ENCODE results near the gene SORCS3.

SORCS3 gene

DNA sequence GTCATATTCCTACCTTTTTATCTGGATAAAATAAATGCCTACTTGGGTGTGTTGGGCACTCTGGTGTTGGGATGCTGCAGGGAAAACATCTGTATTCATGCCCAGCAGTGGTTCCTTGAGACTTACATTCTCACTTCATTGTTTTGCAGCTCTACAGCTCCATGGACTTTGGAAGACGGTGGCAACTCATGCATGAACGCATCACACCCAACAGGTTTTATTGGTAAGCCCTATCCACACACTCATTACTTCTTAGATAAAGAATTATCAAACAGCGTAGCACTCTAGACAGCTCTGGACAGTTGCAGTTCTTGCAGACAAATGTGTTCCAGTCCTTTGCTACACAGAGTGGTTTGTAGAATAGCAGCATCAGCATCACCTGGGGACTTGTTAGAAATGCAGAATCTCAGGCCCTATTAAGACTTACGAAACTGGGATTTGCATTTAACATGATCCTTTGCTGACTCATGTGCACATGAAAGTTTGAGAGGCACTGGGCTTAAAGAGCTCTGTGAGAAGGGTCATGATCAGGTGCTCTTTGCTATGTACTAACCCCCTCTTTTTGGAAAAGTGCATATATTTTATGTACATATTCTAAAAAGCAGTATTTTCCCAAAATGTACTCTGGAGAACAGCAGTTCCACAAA is 401.9 kb downstream of the SORCS3 start:
- DNase-seq (ENCODE audit: low spot score in 2 of 2) (no peak), ATAC-seq (no peak)
- Mint-ChIP-seq H3K4me3 (no peak overlapping the region), H3K9me3 (peaks cover 9% of the 10 kb centered on the region), H3K36me3 (no peaks in the 10 kb centered on the region), H3K27ac (no peak overlapping the region), H3K4me1 (no peaks in the 10 kb centered on the region)

DNA sequence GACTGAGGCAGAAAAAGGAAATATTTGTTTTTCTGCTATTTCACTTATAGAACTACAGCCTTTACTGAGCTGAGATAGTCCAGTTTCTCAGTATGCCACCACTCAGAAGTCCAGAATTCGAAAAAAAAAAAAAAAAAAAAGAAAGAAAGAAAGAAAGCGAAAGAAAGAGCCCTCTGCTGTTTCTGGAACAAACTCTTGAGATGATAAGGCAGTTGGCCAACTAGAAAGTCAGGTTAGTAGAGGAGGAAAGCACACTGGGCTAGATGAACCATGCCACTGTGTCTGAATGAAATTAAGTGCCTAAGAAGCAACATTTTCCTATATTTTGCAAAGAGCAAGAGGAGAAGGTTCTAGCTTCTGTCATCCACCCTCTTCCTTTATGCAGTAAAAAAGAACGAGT is 403.8 kb downstream of the SORCS3 start:
- H3K9me3 Mint-ChIP-seq = peaks cover 13% of the 10 kb centered on the region
- H3K27ac Mint-ChIP-seq = no peak overlapping the region
- ATAC-seq (no peak), DNase-seq (ENCODE audit: low spot score in 2 of 2) (no peak)
- H3K4me1 Mint-ChIP-seq = no peaks in the 10 kb centered on the region
- no peak overlapping the region for H3K4me3 Mint-ChIP-seq
- no peaks in the 10 kb centered on the region for H3K36me3 Mint-ChIP-seq

DNA sequence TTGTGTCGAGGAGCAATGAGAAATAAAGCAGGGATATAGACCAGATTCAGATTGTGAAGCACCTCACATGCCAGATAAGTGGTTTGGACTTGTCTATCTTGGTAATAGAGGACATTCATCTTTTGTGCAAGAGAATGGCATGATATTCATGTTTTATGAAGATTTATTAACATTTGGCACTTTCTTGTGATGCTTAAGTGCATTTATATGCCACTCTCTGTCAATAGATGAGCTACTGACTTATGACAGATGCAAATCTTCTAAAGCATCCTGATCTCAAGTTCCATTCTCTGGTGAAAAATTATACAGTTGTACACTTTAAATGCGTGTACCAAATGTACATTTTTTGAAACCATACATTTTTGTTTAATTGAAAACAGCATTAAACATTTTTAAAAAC is 415.3 kb downstream of the SORCS3 start:
- H3K4me3 Mint-ChIP-seq = no peak overlapping the region
- DNase-seq (ENCODE audit: low spot score in 2 of 2) (no peak), ATAC-seq (no peak)
- H3K27ac Mint-ChIP-seq = no peak overlapping the region
- no peaks in the 10 kb centered on the region for H3K4me1 Mint-ChIP-seq
- H3K36me3 Mint-ChIP-seq = no peaks in the 10 kb centered on the region
- peaks cover 12% of the 10 kb centered on the region for H3K9me3 Mint-ChIP-seq

DNA sequence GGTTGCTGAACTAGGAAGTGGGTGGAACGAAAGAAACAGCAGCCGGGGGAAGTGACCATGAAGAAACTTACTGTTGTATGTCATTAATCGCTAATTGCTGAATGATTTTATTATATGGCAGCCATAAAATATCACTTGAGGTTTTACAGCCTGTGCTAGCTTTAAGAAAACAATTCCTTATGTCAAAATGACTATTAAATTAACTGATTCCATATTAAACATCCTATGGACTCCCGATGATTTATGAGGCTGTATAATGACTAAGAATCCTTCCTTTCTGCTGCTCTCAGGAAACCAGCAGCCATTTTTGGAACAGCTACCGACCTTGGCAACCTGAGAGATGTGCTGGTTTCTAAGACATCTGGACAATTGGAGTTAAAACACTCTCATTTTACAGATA is 421.9 kb downstream of the SORCS3 start:
- no peaks in the 10 kb centered on the region for H3K36me3 Mint-ChIP-seq
- H3K4me1 Mint-ChIP-seq = no peaks in the 10 kb centered on the region
- DNase-seq (ENCODE audit: low spot score in 2 of 2) = no peak
- no peak for ATAC-seq
- no peak overlapping the region for H3K27ac Mint-ChIP-seq
- peaks cover 8% of the 10 kb centered on the region for H3K9me3 Mint-ChIP-seq
- no peak overlapping the region for H3K4me3 Mint-ChIP-seq

DNA sequence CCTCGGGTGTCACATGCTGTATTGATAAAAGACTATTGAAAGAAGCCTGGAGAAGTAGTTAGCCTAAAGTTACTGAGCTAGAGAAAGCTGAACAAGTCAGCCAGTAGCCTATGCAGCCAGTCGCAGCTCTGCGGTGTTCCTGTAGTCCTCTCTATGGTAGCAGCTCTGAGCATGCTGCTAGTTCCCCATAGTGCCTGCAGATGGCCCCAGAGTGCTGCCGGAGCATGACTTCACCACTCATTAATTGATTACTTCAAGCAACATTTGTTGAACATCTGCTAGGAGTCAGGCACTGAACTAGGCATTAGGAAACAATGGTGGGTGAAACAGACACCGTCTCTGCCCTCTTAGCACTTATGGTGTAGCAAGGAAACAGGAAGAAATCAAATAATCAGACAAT is 422.7 kb downstream of the SORCS3 start:
- ATAC-seq (no peak), DNase-seq (ENCODE audit: low spot score in 2 of 2) (no peak)
- Mint-ChIP-seq H3K9me3 (peaks cover 8% of the 10 kb centered on the region), H3K27ac (no peak overlapping the region), H3K4me3 (no peak overlapping the region), H3K36me3 (no peaks in the 10 kb centered on the region), H3K4me1 (no peaks in the 10 kb centered on the region)

DNA sequence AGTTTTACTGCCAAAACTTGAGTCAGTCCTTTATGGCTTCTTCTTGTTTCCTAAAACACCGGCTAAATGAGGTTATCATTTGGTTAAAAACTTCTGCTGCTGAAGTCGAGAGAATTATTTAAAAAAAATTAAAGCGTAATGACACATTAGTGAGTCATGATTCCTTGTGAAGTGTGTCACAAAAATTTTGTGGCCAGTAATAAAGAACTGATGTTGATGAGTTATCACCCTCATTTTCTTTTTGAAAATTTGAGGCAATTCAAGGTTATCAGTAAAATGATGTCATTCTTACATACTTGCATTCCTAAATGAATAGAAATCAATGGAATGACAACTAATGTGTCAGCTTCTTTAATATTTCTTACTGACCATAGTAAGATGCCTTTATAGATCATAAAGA is 427.4 kb downstream of the SORCS3 start:
- H3K36me3 Mint-ChIP-seq = no peaks in the 10 kb centered on the region
- no peak for DNase-seq (ENCODE audit: low spot score in 2 of 2)

DNA sequence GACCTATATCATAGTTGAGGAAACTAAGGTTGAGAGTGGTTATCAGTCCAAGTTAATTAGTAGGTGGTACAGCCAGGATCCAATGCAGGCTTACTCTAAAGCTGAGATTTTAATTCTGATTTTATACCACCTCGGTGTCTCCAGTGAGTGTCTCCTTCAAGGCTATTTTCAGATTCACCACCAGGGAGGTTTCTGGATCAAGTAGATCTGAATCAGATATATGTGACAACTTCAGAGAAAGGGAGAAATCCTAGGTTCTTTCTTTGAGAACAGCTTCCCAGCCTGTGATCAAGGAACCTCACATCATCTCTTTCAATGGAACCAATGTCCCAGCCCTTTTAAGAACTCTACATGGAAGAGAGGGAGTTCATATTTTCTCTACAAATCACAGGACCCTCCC is 429.2 kb downstream of the SORCS3 start:
- H3K9me3 Mint-ChIP-seq = peaks cover 9% of the 10 kb centered on the region
- H3K4me1 Mint-ChIP-seq = no peaks in the 10 kb centered on the region
- no peaks in the 10 kb centered on the region for H3K36me3 Mint-ChIP-seq
- ATAC-seq (no peak), DNase-seq (ENCODE audit: low spot score in 2 of 2) (no peak)
- H3K4me3 Mint-ChIP-seq = no peak overlapping the region
- H3K27ac Mint-ChIP-seq = no peak overlapping the region

More for the DNA sequence above, 427.4 kb downstream of the SORCS3 start:
- ATAC-seq = no peak
- Mint-ChIP-seq H3K9me3 (peaks cover 10% of the 10 kb centered on the region), H3K4me3 (no peak overlapping the region), H3K4me1 (no peaks in the 10 kb centered on the region), H3K27ac (no peak overlapping the region)

DNA sequence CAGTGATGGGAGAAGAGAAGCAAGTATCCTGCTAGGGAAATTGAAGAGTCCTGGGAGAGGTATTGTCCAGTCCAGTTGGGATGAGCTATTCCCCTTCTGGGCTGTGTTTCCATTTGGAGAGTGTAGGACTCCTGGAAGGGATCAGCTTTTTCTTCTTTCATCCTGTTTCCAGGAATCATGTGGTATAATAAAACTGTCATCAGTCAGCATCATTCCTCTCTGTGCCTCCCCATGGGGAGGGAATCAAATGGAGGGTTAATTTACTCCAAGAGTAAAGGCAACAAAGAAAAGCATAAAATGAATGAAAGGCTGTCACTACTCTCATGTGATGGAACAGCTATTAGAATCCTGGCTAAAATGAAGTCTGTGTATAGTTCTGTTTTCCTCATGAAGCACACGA is 429.9 kb downstream of the SORCS3 start:
- Mint-ChIP-seq H3K36me3 (no peaks in the 10 kb centered on the region), H3K4me1 (no peaks in the 10 kb centered on the region), H3K9me3 (peaks cover 7% of the 10 kb centered on the region), H3K4me3 (no peak overlapping the region), H3K27ac (no peak overlapping the region)
- DNase-seq (ENCODE audit: low spot score in 2 of 2) (no peak), ATAC-seq (no peak)

DNA sequence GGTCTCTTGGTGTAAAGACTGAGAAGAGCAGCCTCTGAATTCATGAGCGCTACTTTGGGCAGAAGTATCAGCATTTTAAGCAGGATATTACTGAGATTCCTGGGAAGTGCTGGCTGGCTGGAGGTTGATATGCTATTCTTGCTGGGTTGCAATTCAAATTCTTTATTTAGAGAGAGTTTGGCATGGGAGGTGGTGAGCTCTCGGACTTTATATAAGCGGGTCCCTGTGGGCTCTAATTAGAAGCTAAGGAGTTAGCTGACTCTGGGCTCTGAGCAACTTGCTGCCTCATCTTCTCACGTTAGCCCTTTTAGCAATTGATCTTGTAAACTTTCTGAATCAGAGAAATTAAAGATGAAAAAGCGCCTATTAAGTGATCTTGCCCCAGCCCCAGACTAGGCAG is 430.9 kb downstream of the SORCS3 start:
- no peaks in the 10 kb centered on the region for H3K36me3 Mint-ChIP-seq
- H3K9me3 Mint-ChIP-seq = peaks cover 7% of the 10 kb centered on the region
- H3K4me1 Mint-ChIP-seq = no peaks in the 10 kb centered on the region
- H3K27ac Mint-ChIP-seq = no peak overlapping the region
- DNase-seq (ENCODE audit: low spot score in 2 of 2) = no peak
- no peak overlapping the region for H3K4me3 Mint-ChIP-seq
- ATAC-seq = no peak

DNA sequence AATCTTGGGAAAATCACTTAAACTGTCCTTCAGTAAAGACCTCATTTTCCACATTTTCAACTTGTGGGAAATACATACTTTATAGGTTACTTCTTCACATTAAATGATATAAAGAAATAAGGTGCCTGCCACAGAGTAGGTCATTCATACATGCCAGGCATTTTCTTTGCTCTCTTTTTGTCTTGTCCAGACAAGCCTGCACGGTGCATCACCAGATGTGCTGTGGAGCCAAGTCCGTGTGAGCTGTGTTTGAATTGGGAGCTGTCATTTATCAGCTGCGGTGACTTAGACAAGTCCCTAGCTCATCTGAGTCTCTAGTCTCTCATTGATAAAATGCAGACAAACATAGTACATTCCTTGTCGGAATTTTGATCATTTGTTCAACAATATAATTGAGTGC is 432.9 kb downstream of the SORCS3 start:
- Mint-ChIP-seq H3K9me3 (peaks cover 7% of the 10 kb centered on the region), H3K4me1 (no peaks in the 10 kb centered on the region), H3K4me3 (no peak overlapping the region), H3K27ac (no peak overlapping the region), H3K36me3 (no peaks in the 10 kb centered on the region)
- no peak for DNase-seq (ENCODE audit: low spot score in 2 of 2)
- no peak for ATAC-seq

DNA sequence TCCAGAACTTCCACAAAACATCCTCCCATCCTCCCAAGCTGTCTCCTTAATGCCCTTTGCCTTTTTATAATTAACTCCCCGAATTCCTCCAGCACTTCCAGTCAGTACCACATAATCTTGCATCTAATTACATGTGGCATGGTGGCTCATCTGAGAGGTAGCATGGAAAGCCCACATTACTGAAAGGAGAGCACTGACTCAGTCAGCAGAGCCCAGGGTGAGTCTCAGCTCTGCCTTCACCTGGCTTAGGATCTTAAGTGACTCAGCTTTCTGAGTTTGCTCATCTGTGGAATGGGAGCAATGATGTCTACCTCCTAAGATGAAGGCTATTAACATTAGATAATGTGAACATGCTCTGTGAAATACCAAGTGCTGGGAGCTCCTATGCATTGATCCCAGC is 433.9 kb downstream of the SORCS3 start:
- no peaks in the 10 kb centered on the region for H3K4me1 Mint-ChIP-seq
- no peaks in the 10 kb centered on the region for H3K36me3 Mint-ChIP-seq
- no peak for ATAC-seq

DNA sequence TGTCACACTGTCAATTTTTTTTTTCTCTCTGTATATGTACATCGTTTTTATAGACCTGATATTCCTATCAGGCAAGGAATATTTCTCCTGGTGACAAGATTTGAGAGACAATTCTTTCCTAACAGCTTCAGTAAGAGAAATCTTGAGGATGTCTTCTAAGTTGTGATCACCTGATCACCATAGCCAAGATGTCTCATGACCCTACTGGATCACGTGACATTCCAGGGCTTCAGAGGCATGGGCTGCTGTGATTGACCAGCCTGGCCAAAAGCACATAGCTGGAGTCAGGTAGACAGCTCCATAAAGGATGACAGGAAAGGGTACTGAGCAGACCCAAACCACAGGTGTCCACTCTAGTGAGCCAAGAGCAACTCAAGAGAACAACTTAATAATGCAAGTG is 444.9 kb downstream of the SORCS3 start:
- H3K4me3 Mint-ChIP-seq = no peak overlapping the region
- H3K9me3 Mint-ChIP-seq = peaks cover 3% of the 10 kb centered on the region
- no peaks in the 10 kb centered on the region for H3K4me1 Mint-ChIP-seq
- H3K27ac Mint-ChIP-seq = no peak overlapping the region
- H3K36me3 Mint-ChIP-seq = no peaks in the 10 kb centered on the region
- no peak for DNase-seq (ENCODE audit: low spot score in 2 of 2)
- no peak for ATAC-seq

More for the DNA sequence above, 433.9 kb downstream of the SORCS3 start:
- no peak overlapping the region for H3K27ac Mint-ChIP-seq
- H3K4me3 Mint-ChIP-seq = no peak overlapping the region
- DNase-seq (ENCODE audit: low spot score in 2 of 2) = no peak
- H3K9me3 Mint-ChIP-seq = peaks cover 4% of the 10 kb centered on the region

DNA sequence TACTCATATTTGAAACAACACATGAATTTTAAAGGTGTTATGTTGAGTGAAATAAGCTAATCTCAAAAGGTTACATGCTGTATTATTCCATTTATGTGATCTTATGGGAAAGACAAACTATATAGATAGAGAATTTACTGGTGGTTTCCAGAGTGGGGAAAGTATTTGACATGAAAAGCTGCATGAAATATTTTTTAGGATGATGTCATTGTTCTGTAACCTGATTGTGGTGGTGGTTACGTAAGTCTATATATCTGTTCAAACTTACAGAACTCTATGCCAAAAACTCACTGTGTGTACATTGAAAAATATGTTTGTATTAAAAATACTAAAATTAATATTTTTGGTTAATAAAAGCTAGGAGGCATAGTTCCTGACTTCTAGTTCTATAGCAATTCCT is 453.0 kb downstream of the SORCS3 start:
- no peak for ATAC-seq
- Mint-ChIP-seq H3K9me3 (peaks cover 4% of the 10 kb centered on the region), H3K4me3 (no peak overlapping the region), H3K36me3 (no peaks in the 10 kb centered on the region), H3K4me1 (no peaks in the 10 kb centered on the region), H3K27ac (no peak overlapping the region)
- no peak for DNase-seq (ENCODE audit: low spot score in 2 of 2)

DNA sequence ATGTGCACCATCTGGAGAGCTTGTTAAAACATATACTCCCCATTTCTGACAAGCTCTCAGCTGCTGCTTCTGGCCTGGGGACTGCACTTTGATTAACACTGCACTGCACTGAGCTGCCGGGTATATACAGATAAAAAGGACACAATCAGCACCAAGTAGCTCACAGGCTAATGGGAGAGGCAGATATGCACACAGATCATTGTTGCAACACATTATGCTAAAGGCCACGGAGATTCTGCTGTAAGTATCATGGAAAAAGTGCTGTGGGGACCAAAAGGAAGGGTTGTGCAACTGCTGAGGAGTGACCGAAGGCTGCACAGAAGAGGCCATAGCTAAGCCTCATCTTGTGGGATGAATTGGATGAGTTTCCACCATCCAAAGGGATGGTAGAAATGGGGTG is 455.2 kb downstream of the SORCS3 start:
- no peak for DNase-seq (ENCODE audit: low spot score in 2 of 2)
- no peak overlapping the region for H3K27ac Mint-ChIP-seq

DNA sequence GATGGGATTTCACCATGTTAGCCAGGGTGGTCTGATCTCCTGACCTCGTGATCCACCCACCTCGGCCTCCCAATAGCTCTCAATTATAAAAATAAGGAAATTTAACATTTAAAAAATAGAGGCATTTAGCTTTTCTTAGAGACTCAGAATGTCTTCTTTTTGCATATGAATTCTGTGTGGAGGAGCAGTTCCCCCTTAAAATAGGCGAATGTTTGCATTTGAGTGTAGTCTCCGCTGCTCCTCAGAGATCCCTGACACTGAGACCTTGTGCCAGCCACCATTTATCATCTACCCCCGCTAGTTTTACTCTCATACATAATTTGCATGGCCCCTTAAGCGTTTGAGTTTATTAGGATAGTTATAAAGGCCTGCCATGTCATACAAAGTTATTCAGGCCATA is 461.9 kb downstream of the SORCS3 start:
- no peaks in the 10 kb centered on the region for H3K36me3 Mint-ChIP-seq
- H3K4me3 Mint-ChIP-seq = no peak overlapping the region
- ATAC-seq = no peak
- no peak for DNase-seq (ENCODE audit: low spot score in 2 of 2)
- no peak overlapping the region for H3K27ac Mint-ChIP-seq
- no peaks in the 10 kb centered on the region for H3K4me1 Mint-ChIP-seq
- peaks cover 2% of the 10 kb centered on the region for H3K9me3 Mint-ChIP-seq

More for the DNA sequence above, 455.2 kb downstream of the SORCS3 start:
- H3K4me1 Mint-ChIP-seq = no peaks in the 10 kb centered on the region
- no peak for ATAC-seq
- H3K36me3 Mint-ChIP-seq = no peaks in the 10 kb centered on the region
- H3K9me3 Mint-ChIP-seq = peaks cover 2% of the 10 kb centered on the region
- H3K4me3 Mint-ChIP-seq = no peak overlapping the region

DNA sequence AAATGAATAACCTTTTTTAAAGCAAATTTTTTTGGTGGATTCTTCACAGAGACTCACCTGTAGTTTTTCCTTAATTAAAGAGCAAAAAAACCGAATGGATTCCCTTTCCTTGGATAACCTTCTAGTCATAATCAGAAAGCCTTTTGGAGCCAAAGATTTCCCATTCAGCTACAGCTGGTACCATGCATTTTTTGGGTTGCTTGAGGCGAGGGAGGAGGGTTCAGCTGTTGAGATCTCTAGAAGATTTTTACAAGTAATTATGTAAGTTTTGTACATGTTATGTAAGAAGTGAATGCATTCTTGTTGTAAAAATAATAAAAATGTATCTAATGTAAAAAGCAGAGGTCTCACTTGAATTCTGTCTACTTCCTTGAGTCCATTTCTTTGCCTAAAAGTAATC is 463.2 kb downstream of the SORCS3 start:
- Mint-ChIP-seq H3K4me1 (no peaks in the 10 kb centered on the region), H3K4me3 (no peak overlapping the region), H3K27ac (no peak overlapping the region), H3K36me3 (no peaks in the 10 kb centered on the region), H3K9me3 (peaks cover 2% of the 10 kb centered on the region)
- DNase-seq (ENCODE audit: low spot score in 2 of 2) = no peak
- ATAC-seq = no peak

DNA sequence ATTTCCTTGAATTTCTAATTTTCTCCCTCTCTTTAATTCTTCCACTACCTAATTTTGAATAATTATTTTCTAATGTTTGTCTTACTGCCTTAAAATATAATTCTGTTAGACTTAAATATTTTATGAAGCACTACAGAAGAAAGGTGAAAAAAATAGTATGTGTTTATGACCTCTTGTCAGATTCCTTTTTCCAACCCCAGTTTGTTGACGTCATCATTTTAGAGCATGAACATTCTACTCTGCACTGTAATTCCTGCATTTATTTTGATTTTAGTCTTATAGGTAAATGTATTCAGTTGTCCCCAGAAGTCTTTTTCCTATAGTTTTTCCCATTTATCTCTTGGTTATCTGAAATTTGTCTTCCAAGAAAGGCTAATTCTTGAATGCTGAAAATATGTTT is 468.1 kb downstream of the SORCS3 start:
- Mint-ChIP-seq H3K4me1 (no peaks in the 10 kb centered on the region), H3K36me3 (no peaks in the 10 kb centered on the region), H3K9me3 (peaks cover 2% of the 10 kb centered on the region), H3K4me3 (no peak overlapping the region), H3K27ac (no peak overlapping the region)
- DNase-seq (ENCODE audit: low spot score in 2 of 2) (no peak), ATAC-seq (no peak)

Measured in stimulated activated effector memory CD8-positive, alpha-beta T cell treated with anti-CD3 and anti-CD28 coated beads, Interleukin-12 subunit alpha, Interleukin-12 subunit beta, amount 100 ng/mL, for 72 hours (primary cell).